H1 (cell line): ENCODE data around the gene RGL3. TPM values are rescaled to one million over a fixed set of nuclear protein-coding genes. Genes with fewer than 3 reads are reported as not detected.
A peak's percentile ranks its signal among the peaks of the same experiment; 100 is the strongest.

ENCODE experiments used
- CTCF ChIA-PET: fragments of 300-600 bp; sonication (Branson Sonifier 250); formaldehyde crosslinking; loops from one replicate; lab custom pipeline; 2021; ENCODE audit not compliant: partially characterized antibody; lab: Charles Lee
- POLR2A ChIA-PET: fragments of 300-600 bp; sonication (Branson Sonifier 250); formaldehyde crosslinking; loops from one replicate; lab custom pipeline; 2021; ENCODE audit warnings: inconsistent platforms; ENCODE audit not compliant: partially characterized antibody; lab: Charles Lee
- DNase-seq, 2 experiments: peaks; one replicate each; pipeline versions ENCODE4 v3.0.0 to v3.0.0-alpha.2; 2010 to 2022; ENCODE audit warnings: low spot score in 2 of 2, low read depth in 1 of 2, mixed read lengths in 1 of 2
- FAIRE-seq: peaks from 2 replicates; lab custom pipeline; 2011; peaks lifted over from hg19 to GRCh38; lab: Jason Lieb, UNC
- H2AFZ ChIP-seq: 2 replicates; pipeline ENCODE4 v1.8.1; 2012; ENCODE audit warnings: low read length, inconsistent platforms
- H2AK5ac ChIP-seq: 2 replicates; pipeline ENCODE4 v1.6.1; 2013; ENCODE audit warnings: low read depth, low read length
- H2BK120ac ChIP-seq: replicated peaks from 2 replicates; pipeline ENCODE3; 2013; ENCODE audit warnings: low read depth, low read length, inconsistent platforms
- H2BK12ac ChIP-seq: 2 replicates; pipeline ENCODE4 v1.6.1; 2013; ENCODE audit warnings: low read depth, low read length
- H2BK15ac ChIP-seq: 2 replicates; pipeline ENCODE4 v1.6.1; 2013; ENCODE audit warnings: low read length
- H2BK20ac ChIP-seq: 2 replicates; pipeline ENCODE4 v1.6.1; 2013; ENCODE audit warnings: low read length
- H2BK5ac ChIP-seq: 2 replicates; pipeline ENCODE4 v1.6.1; 2013; ENCODE audit warnings: low read depth, low read length
- H3K14ac ChIP-seq: 2 replicates; pipeline ENCODE4 v1.6.1; 2013; ENCODE audit warnings: inconsistent platforms; ENCODE audit not compliant: insufficient read length
- H3K18ac ChIP-seq: 2 replicates; pipeline ENCODE4 v1.6.1; 2013; ENCODE audit warnings: low read length; ENCODE audit errors: extremely low read depth
- H3K23ac ChIP-seq: 2 replicates; pipeline ENCODE4 v1.6.1; 2013; ENCODE audit warnings: inconsistent platforms; ENCODE audit not compliant: insufficient read length
- H3K23me2 ChIP-seq: 2 replicates; pipeline ENCODE4 v1.6.1; 2013; ENCODE audit warnings: low read depth, low read length
- H3K27ac ChIP-seq: 2 replicates; pipeline ENCODE4 v1.6.1; 2011; ENCODE audit warnings: low read depth, low read length, inconsistent platforms
- H3K27me3 ChIP-seq, 4 experiments: replicated peaks in 1 of 4; 1 replicate in 1 of 4; 2 replicates in 3 of 4; pipeline versions ENCODE4 v1.6.1 to v1.8.1; 2011 to 2013; ENCODE audit warnings: low read length in 3 of 4, mild to moderate bottlenecking in 3 of 4, inconsistent platforms in 2 of 4, mixed read lengths in 2 of 4, moderate library complexity in 1 of 4; ENCODE audit not compliant: control insufficient read depth in 3 of 4, insufficient read depth in 3 of 4; ENCODE audit errors: extremely low read depth in 1 of 4
- H3K36me3 ChIP-seq, 4 experiments: 2 replicates each; pipeline versions ENCODE4 v1.6.1 to v1.8.1; 2011 to 2013; ENCODE audit warnings: mild to moderate bottlenecking in 4 of 4, low read length in 3 of 4, moderate library complexity in 2 of 4, control low read depth in 1 of 4, inconsistent platforms in 1 of 4; ENCODE audit not compliant: insufficient read depth in 4 of 4, control insufficient read depth in 2 of 4
- H3K4ac ChIP-seq: replicated peaks from 2 replicates; pipeline ENCODE3; 2013; ENCODE audit warnings: low read length, low read depth, mixed read lengths, inconsistent platforms; ENCODE audit not compliant: insufficient read length
- H3K4me1 ChIP-seq, 4 experiments: replicated peaks in 1 of 4; 1 replicate in 1 of 4; 2 replicates in 3 of 4; pipeline versions ENCODE4 v1.6.1 to v1.8.1; 2011 to 2013; ENCODE audit warnings: low read length in 3 of 4, inconsistent platforms in 2 of 4, mixed read lengths in 1 of 4; ENCODE audit not compliant: insufficient read depth in 4 of 4, control insufficient read depth in 3 of 4
- H3K4me2 ChIP-seq, 2 experiments: 2 replicates each; pipeline versions ENCODE4 v1.6.1 to v1.8.1; 2011 to 2013; ENCODE audit warnings: low read depth in 2 of 2, low read length in 2 of 2, control low read depth in 1 of 2, inconsistent platforms in 1 of 2, mild to moderate bottlenecking in 1 of 2; ENCODE audit not compliant: insufficient read depth in 1 of 2
- H3K4me3 ChIP-seq, 4 experiments: fragments of 200-600, 300-600 bp in 1 of 4; sonication (generic), shearing (Covaris generic), sonication (Bioruptor Twin) in 1 of 4; 2 replicates each; pipeline versions ENCODE4 v1.5.1 to v1.8.1; 2011 to 2016; ENCODE audit warnings: low read length in 4 of 4, low read depth in 3 of 4, control low read depth in 2 of 4, inconsistent platforms in 2 of 4, mild to moderate bottlenecking in 2 of 4, mixed read lengths in 1 of 4, moderate library complexity in 1 of 4; ENCODE audit not compliant: insufficient read depth in 2 of 4; ENCODE audit errors: extremely low read depth in 1 of 4
- H3K56ac ChIP-seq: replicated peaks from 2 replicates; pipeline ENCODE3; 2013; ENCODE audit warnings: low read depth, mild to moderate bottlenecking, mixed read lengths, low read length, inconsistent platforms; ENCODE audit not compliant: insufficient read length
- H3K79me1 ChIP-seq: 2 replicates; pipeline ENCODE4 v1.6.1; 2013; ENCODE audit warnings: low read depth, low read length, control low read depth
- H3K79me2 ChIP-seq, 2 experiments: 2 replicates each; pipeline versions ENCODE4 v1.6.1 to v1.8.1; 2012 to 2013; ENCODE audit warnings: low read length in 2 of 2, mild to moderate bottlenecking in 2 of 2, inconsistent platforms in 1 of 2; ENCODE audit not compliant: insufficient read depth in 2 of 2, control insufficient read depth in 1 of 2
- H3K9ac ChIP-seq, 4 experiments: replicated peaks in 1 of 4; 1 replicate in 1 of 4; 2 replicates in 3 of 4; pipeline versions ENCODE4 v1.6.1 to v1.8.1; 2011 to 2013; ENCODE audit warnings: low read depth in 3 of 4, low read length in 3 of 4, control low read depth in 2 of 4, mild to moderate bottlenecking in 2 of 4, moderate library complexity in 2 of 4, inconsistent platforms in 1 of 4; ENCODE audit errors: extremely low read depth in 1 of 4
- H3K9me3 ChIP-seq, 2 experiments: 2 replicates each; pipeline versions ENCODE4 v1.6.1 to v1.8.1; 2012 to 2013; ENCODE audit warnings: mild to moderate bottlenecking in 2 of 2, moderate library complexity in 2 of 2, control low read depth in 1 of 2, inconsistent platforms in 1 of 2, low read depth in 1 of 2, low read length in 1 of 2, mixed read lengths in 1 of 2; ENCODE audit not compliant: insufficient read depth in 2 of 2
- H4K20me1 ChIP-seq, 2 experiments: replicated peaks in 1 of 2; 2 replicates each; pipeline versions ENCODE3 to v1.8.1; 2011 to 2013; ENCODE audit warnings: inconsistent platforms in 2 of 2, low read length in 2 of 2, mild to moderate bottlenecking in 1 of 2; ENCODE audit not compliant: insufficient read depth in 2 of 2, control insufficient read depth in 1 of 2
- H4K5ac ChIP-seq: 2 replicates; pipeline ENCODE4 v1.6.1; 2013; ENCODE audit warnings: low read length, low read depth, mixed read lengths, inconsistent platforms; ENCODE audit not compliant: insufficient read length
- H4K8ac ChIP-seq: 2 replicates; pipeline ENCODE4 v1.8.0; 2013; ENCODE audit warnings: mild to moderate bottlenecking, moderate library complexity, low read length, inconsistent platforms; ENCODE audit not compliant: insufficient read depth; ENCODE audit errors: extremely low read depth
- H4K91ac ChIP-seq: replicated peaks from 2 replicates; pipeline ENCODE3; 2013; ENCODE audit warnings: low read length, mixed read lengths, inconsistent platforms; ENCODE audit not compliant: insufficient read length
- BACH1 ChIP-seq: IDR thresholded peaks from 2 replicates; pipeline ENCODE4 v1.6.1; 2012; ENCODE audit warnings: low read length, improper control_type of control experiment
- CEBPB ChIP-seq: IDR thresholded peaks from 2 replicates; pipeline ENCODE4 v1.6.1; 2012; ENCODE audit warnings: low read depth, low read length
- CTBP2 ChIP-seq: IDR thresholded peaks from 2 replicates; pipeline ENCODE4 v1.7.0; 2011; ENCODE audit warnings: borderline replicate concordance, mild to moderate bottlenecking, moderate library complexity, mixed read lengths, low read length; ENCODE audit not compliant: insufficient read depth, insufficient read length
- PHF8 ChIP-seq: fragments of 200-600 bp; sonication (generic); conservative IDR thresholded peaks from 2 replicates; pipeline ENCODE4 v1.7.1; 2012; ENCODE audit warnings: low read depth, mild to moderate bottlenecking, inconsistent platforms, low read length, moderate library complexity
- POU5F1 ChIP-seq: IDR thresholded peaks from 2 replicates; pipeline ENCODE4 v1.6.1; 2011; ENCODE audit warnings: low read depth, mild to moderate bottlenecking, low read length, moderate library complexity
- RXRA ChIP-seq: IDR thresholded peaks from 2 replicates; pipeline ENCODE4 v1.6.1; 2011; ENCODE audit warnings: low read depth, mild to moderate bottlenecking, low read length, moderate library complexity; ENCODE audit not compliant: insufficient read depth
- SAP30 ChIP-seq: fragments of 300-600 bp; sonication (generic); IDR thresholded peaks from 2 replicates; pipeline ENCODE4 v1.7.1; 2012; ENCODE audit warnings: low read length, moderate library complexity, mild to moderate bottlenecking, inconsistent platforms; ENCODE audit not compliant: insufficient read depth, insufficient replicate concordance
- TBP ChIP-seq: IDR thresholded peaks from 2 replicates; pipeline ENCODE4 v1.6.1; 2011; ENCODE audit warnings: low read depth, low read length, improper control_type of control experiment
- WGBS, 2 experiments: shearing (Covaris generic) in 1 of 2; methylation state at CpG; one replicate each; pipeline versions ENCODE4 v1.1.6 to v1.1.7; 2013 to 2015; ENCODE audit warnings: low lambda C conversion rate in 2 of 2, mixed read lengths in 2 of 2, inconsistent platforms in 1 of 2, low coverage in 1 of 2, missing lambda C conversion rate in 1 of 2; ENCODE audit not compliant: insufficient replicate concordance in 2 of 2, insufficient coverage in 1 of 2, insufficient read length in 1 of 2; ENCODE audit errors: extremely low coverage in 1 of 2, missing lambda C conversion rate in 1 of 2; 5-methylcytosine and 5-hydroxymethylcytosine counted together
- polyA plus RNA-seq, 7 experiments: library from polyadenylated mRNA; depleted of rRNA in 3 of 7; stranded (reverse) in 5 of 7; unstranded in 2 of 7; fragments of >200 nt in 5 of 7; fragments of 200-250 nt in 2 of 7; gene quantifications; 1 replicate in 5 of 7; 2 replicates in 1 of 7; 4 replicates in 1 of 7; pipeline versions ENCODE4 v1.2.1 to v1.2.3, GENCODE V29; 2011 to 2013; ENCODE audit warnings: missing spikeins in 2 of 7, mixed read lengths in 2 of 7
- total RNA-seq: library from RNA; stranded (reverse); fragmentation: NEBNext Ultra II Directional; extraction: Animal tissue kit (Norgen Biotek cat#: 25700); gene quantifications from 2 replicates; pipeline ENCODE4 v1.2.1, GENCODE V29; 2021
- TF ChIP-seq, protein P1 (sequence below): IDR thresholded peaks from 2 replicates; pipeline ENCODE4 v1.6.1; 2012; ENCODE audit warnings: inconsistent platforms

The RGL3 gene
- total and polyA plus RNA-seq, 2 of the 8 experiments (the other 6 are each of a cell fraction or from before 2014, with no cell fraction given), result 36.9 to 40.9 TPM

DNA sequence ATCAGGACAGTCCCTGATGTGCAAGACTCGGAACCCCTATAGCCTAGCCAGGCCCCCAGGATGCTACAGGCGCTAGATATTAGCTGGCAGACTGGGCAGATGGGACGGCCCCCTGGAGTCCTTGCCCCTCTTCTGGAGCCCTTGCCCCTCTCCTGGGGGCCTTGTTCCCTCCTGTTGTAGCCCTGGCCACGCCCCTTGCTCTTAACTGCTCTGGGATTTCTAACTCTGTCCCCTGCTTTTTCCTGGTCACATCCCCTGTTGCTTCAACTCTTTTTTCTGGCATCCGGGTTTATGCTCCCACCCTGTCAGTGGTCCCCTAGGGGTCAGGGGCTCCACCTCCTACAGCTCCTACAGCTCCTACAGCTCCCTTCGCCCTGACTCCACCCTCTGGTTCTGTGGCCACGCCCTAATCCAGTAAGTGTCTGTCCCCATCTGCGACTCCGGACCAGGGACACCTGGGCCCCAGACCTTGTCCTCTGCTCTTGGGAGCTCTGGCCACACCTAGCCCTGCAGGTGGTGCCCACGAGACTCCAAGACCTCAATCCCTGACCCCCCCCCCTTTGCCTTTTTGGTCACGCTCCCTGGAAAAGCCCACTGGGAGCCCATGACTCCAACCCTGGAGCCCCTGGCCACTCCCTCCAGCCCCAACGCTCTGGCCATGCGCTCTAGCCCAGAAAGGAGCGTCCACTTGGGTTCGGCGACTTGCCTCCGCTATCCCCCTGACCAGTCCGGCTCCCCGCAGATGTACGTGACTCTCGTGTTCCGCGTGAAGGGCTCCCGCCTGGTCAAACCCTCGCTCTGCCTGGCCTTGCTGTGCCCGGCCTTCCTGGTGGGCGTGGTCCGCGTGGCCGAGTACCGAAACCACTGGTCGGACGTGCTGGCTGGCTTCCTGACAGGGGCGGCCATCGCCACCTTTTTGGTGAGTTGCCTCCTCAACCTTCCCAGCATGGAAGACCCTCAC is 57.1 kb downstream of the RGL3 start:
- Histone ChIP-seq H3K9me3 (no peaks in the 10 kb centered on the region), H3K4me1 (peaks cover 0 to 7% (median 5%) of the 10 kb centered on the region in 4 experiments), H2AFZ (0 out of 2 replicates have a peak overlapping the region, but pooled peaks have one; percentile 43), H2BK120ac (no peak overlapping the region), H4K20me1 (no peaks in the 10 kb centered on the region), H3K4me2 (peak overlapping the region; percentile 92 to 96), H4K5ac (no peak overlapping the region), H3K18ac (peak overlapping the region; percentile 60), H2BK12ac (peak overlapping the region; percentile 84), H3K23ac (no peak overlapping the region), H4K91ac (no peak overlapping the region), H3K14ac (no peak overlapping the region), H3K27ac (no peak overlapping the region), H3K79me2 (no peaks in the 10 kb centered on the region), H3K56ac (no peak overlapping the region), H4K8ac (peak overlapping the region; percentile 54; the same call in 1 of the 2 replicates), H3K36me3 (no peaks in the 10 kb centered on the region), H3K27me3 (peaks cover 0 to 4% (median 2%) of the 10 kb centered on the region in 4 experiments; a peak in 3 of 7 replicates), H3K4me3 (peak overlapping the region; percentile 46 to 62 (median 56)), H3K4ac (no peak overlapping the region), H2AK5ac (no peak overlapping the region), H2BK5ac (no peak overlapping the region), H3K9ac (0 out of 7 replicates have a peak overlapping the region, but pooled peaks of 1 of the 4 experiments have one; percentile 13), H2BK15ac (peak overlapping the region; percentile 61; the same call in 1 of the 2 replicates), H2BK20ac (0 out of 2 replicates have a peak overlapping the region, but pooled peaks have one; percentile 10), H3K23me2 (peaks cover 10% of the 10 kb centered on the region; the same call in 1 of the 2 replicates), H3K79me1 (no peaks in the 10 kb centered on the region)
- FAIRE-seq (no peak), DNase-seq (no peak)
- ChIA-PET CTCF (interaction anchor here (1.1 to 2.8 kb wide), 9 partner anchors 13 to 120 kb away, joined by 3 to 26 read pairs (median 4); partner anchors contain the start of genes CCDC159, ODAD3, PRKCSH and SWSAP1), POLR2A (interaction anchor here (0.5 to 3.1 kb wide), 14 partner anchors 10 to 273 kb away, joined by 3 to 34 read pairs (median 4); partner anchors contain the start of genes EPOR, LDLR, RGL3 and SWSAP1)
- WGBS, 2 experiments, result 41% methylated on average over 35 of the region's 35 CpGs; no CpG with 5 or more reads in 1 of the 2 experiments
- TF ChIP-seq, protein P1, sequence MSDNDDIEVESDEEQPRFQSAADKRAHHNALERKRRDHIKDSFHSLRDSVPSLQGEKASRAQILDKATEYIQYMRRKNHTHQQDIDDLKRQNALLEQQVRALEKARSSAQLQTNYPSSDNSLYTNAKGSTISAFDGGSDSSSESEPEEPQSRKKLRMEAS, result peak; percentile 11; the same call in 1 of the 2 replicates
- TF ChIP-seq CTBP2, result no peak
- TF ChIP-seq POU5F1, result no peak
- no peak for TF ChIP-seq BACH1
- TF ChIP-seq PHF8, result no peak
- peak; percentile 45 for TF ChIP-seq SAP30
- no peak for TF ChIP-seq CEBPB
- no peak for TF ChIP-seq RXRA
- TF ChIP-seq TBP, result no peak
